ENCODE data around the gene HIVEP3. TPM values are rescaled to one million over a fixed set of nuclear protein-coding genes. Genes with fewer than 3 reads are reported as not detected.

Gene HIVEP3
- total RNA-seq, 1 experiment from 2014 or later, result 1.4 TPM

DNA sequence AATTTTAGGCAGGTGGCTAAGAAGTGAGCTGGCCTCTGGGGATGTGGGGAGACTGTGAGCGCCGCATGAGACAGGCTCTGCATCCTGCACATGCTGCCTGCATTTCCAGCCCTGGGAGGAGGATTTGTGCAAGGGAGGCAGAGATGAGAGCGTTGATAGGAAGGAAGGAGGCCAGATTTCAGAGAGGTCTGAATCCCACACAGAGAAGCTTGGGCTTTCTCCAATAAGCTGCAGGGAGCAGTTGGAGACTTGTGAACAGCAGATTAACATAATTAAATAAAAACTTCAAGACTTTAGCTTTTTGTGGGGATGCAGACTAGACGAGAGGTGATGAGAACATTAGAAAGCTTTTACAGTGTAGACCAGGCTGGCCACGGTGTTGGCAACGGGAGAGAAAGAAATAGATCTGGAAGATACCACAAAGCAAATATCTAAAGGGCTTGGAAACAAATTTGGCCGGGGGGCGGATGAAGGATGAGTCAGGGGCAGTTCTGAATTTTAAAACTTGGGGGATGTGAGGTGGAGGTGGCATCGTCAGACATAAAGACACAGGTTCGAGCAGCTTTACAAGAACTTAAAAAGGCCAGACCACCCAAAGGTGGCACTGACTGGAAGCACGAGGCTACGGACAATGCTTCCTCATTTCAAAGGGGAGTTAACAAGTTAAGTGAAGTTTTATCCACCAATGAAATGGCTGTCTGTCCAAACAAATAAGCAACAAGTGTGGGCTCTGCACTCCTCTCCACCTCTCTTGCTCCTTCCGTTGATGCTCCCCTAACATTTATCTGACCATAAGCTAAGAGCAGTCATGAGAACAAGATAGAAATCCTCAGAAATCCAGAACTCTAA is 57.0 kb downstream of the HIVEP3 start:
- Mint-ChIP-seq H3K36me3 (ENCODE audit: insufficient read depth in 1 of 3, low read depth in 3 of 3) (no peaks in the 10 kb centered on the region), H3K4me3 (no peak overlapping the region; a peak in 1 of 5 replicates), H3K9me3 (no peaks in the 10 kb centered on the region), H3K27ac (no peak overlapping the region; a peak in 2 of 7 replicates), H3K27me3 (ENCODE audit: low read depth) (peaks cover 5% of the 10 kb centered on the region), H3K4me1 (peaks cover 33 to 40% of the 10 kb centered on the region in 2 experiments)
- Histone ChIP-seq H4K5ac (ENCODE audit: insufficient read length, low read depth, low read length) (no peak overlapping the region), H2AFZ (ENCODE audit: low read length) (no peak overlapping the region), H3K4ac (ENCODE audit: low read depth, low read length) (no peak overlapping the region), H3K4me2 (ENCODE audit: insufficient read depth, insufficient read length, low read length) (no peak overlapping the region), H3K18ac (ENCODE audit: insufficient read length, low read depth, low read length) (no peak overlapping the region), H2BK120ac (ENCODE audit: low read depth, low read length, poor library complexity, severe bottlenecking) (no peak overlapping the region), H2BK12ac (ENCODE audit: insufficient read length, low read depth, low read length) (no peak overlapping the region), H3K4me1 (ENCODE audit: insufficient read depth, low read length) (peaks cover 10% of the 10 kb centered on the region; the same call in 1 of the 2 replicates), H2AK5ac (ENCODE audit: insufficient read length, low read length) (no peak overlapping the region), H2BK15ac (ENCODE audit: low read depth, low read length) (no peak overlapping the region), H3K56ac (ENCODE audit: insufficient read length, low read depth, low read length) (no peak overlapping the region), H4K91ac (ENCODE audit: insufficient read length, low read depth, low read length) (no peak overlapping the region), H3K9me3 (ENCODE audit: control insufficient read depth, low read depth, low read length) (no peaks in the 10 kb centered on the region), H2BK5ac (ENCODE audit: insufficient read length, low read length) (no peak overlapping the region), H3K79me2 (ENCODE audit: insufficient read depth, low read length) (no peaks in the 10 kb centered on the region), H4K8ac (replicated peaks; ENCODE audit: insufficient read length, low read depth, low read length) (no peak overlapping the region), H3K27ac (ENCODE audit: insufficient read length, low read depth, low read length) (no peak overlapping the region), H3K79me1 (ENCODE audit: insufficient read depth, low read depth, low read length, poor library complexity, severe bottlenecking) (no peaks in the 10 kb centered on the region), H3K23ac (ENCODE audit: insufficient read length, low read depth, low read length) (no peak overlapping the region), H2BK20ac (ENCODE audit: low read depth, low read length, poor library complexity, severe bottlenecking) (no peak overlapping the region), H3K27me3 (ENCODE audit: insufficient read depth, low read length) (no peaks in the 10 kb centered on the region), H3K14ac (ENCODE audit: insufficient read depth, low read length) (no peak overlapping the region), H3K9ac (ENCODE audit: extremely low read depth, insufficient read length, low read length) (no peak overlapping the region), H4K20me1 (ENCODE audit: control insufficient read depth, insufficient read depth, insufficient read length) (no peaks in the 10 kb centered on the region), H3T11ph (ENCODE audit: low read length) (no peak overlapping the region), H3K23me2 (ENCODE audit: insufficient read length, low read depth, low read length, poor library complexity, severe bottlenecking) (no peaks in the 10 kb centered on the region)
- no peak for DNase-seq
- TF ChIP-seq, protein P1, sequence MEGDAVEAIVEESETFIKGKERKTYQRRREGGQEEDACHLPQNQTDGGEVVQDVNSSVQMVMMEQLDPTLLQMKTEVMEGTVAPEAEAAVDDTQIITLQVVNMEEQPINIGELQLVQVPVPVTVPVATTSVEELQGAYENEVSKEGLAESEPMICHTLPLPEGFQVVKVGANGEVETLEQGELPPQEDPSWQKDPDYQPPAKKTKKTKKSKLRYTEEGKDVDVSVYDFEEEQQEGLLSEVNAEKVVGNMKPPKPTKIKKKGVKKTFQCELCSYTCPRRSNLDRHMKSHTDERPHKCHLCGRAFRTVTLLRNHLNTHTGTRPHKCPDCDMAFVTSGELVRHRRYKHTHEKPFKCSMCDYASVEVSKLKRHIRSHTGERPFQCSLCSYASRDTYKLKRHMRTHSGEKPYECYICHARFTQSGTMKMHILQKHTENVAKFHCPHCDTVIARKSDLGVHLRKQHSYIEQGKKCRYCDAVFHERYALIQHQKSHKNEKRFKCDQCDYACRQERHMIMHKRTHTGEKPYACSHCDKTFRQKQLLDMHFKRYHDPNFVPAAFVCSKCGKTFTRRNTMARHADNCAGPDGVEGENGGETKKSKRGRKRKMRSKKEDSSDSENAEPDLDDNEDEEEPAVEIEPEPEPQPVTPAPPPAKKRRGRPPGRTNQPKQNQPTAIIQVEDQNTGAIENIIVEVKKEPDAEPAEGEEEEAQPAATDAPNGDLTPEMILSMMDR (conservative IDR thresholded peaks at IDR 0.05), result no peak
- WGBS (ENCODE audit: extremely low coverage, insufficient read length, low lambda C conversion rate), result no CpG with 5 or more reads among the region's 13 CpGs

All from H9 (cell line).